GM21447 (cell line): ENCODE measurements around the gene DNAL4.
"Not testable (repeated sequence)": the region's sequence is repeated elsewhere in the genome, so short reads cannot be mapped to it uniquely, and the experiment has no call there.

Experiments used
- ATAC-seq: cut with Tn5 transposase; IDR thresholded peaks from one replicate; pipeline ENCODE4 v1.9.1; 2021; ENCODE audit not compliant: unreplicated experiment

DNAL4 gene

GRCh38 chr22:38827510-38827909, 33.6 kb upstream of the DNAL4 start:
- no peak for ATAC-seq

- ATAC-seq: no peak
Measured at GRCh38 chr22:38826801-38827200, 32.9 kb upstream of the DNAL4 start.

- no peak for ATAC-seq
Measured at GRCh38 chr22:38826386-38826785, 32.4 kb upstream of the DNAL4 start.

- ATAC-seq: no peak
Measured at GRCh38 chr22:38824585-38824984, 30.6 kb upstream of the DNAL4 start.

GRCh38 chr22:38823637-38824036, 29.7 kb upstream of the DNAL4 start:
- no peak for ATAC-seq

GRCh38 chr22:38823076-38823475, 29.1 kb upstream of the DNAL4 start:
- ATAC-seq: no peak

GRCh38 chr22:38820020-38820419, 26.1 kb upstream of the DNAL4 start:
- no peak for ATAC-seq

- ATAC-seq: no peak
Measured at GRCh38 chr22:38819387-38819940, 25.5 kb upstream of the DNAL4 start.

GRCh38 chr22:38817196-38817595, 23.3 kb upstream of the DNAL4 start:
- no peak for ATAC-seq

- ATAC-seq: no peak
Measured at GRCh38 chr22:38815842-38816241, 21.9 kb upstream of the DNAL4 start.

- ATAC-seq: no peak
Measured at GRCh38 chr22:38811241-38811640, 17.3 kb upstream of the DNAL4 start.

- not testable (repeated sequence) for ATAC-seq
Measured at GRCh38 chr22:38805041-38805593, 11.2 kb upstream of the DNAL4 start.

GRCh38 chr22:38802671-38803121, 8.8 kb upstream of the DNAL4 start:
- ATAC-seq: no peak

- ATAC-seq: no peak
Measured at GRCh38 chr22:38799265-38800002, 5.5 kb upstream of the DNAL4 start.

- no peak for ATAC-seq
Measured at GRCh38 chr22:38798496-38798895, 4.6 kb upstream of the DNAL4 start.

GRCh38 chr22:38796262-38796957, 2.5 kb upstream of the DNAL4 start:
- no peak for ATAC-seq

- no peak for ATAC-seq
Measured at GRCh38 chr22:38795569-38795968, 1.6 kb upstream of the DNAL4 start.

- no peak for ATAC-seq
Measured at GRCh38 chr22:38793317-38793716, 626 bp downstream of the DNAL4 start.

GRCh38 chr22:38792833-38793232, 1.1 kb downstream of the DNAL4 start:
- ATAC-seq: no peak

GRCh38 chr22:38789606-38790005, 4.3 kb downstream of the DNAL4 start:
- ATAC-seq: no peak

- no peak for ATAC-seq
Measured at GRCh38 chr22:38788846-38789245, 5.1 kb downstream of the DNAL4 start.
